Peyer's patch (tissue), 4 donors: ENCODE data around the gene RBPJ. TPM values are rescaled to one million over a fixed set of nuclear protein-coding genes. Genes with fewer than 3 reads are reported as not detected.

Experiments used
- DNase-seq, 3 donors: peaks; one replicate each; pipeline ENCODE4 v3.0.0-alpha.2; 2017 to 2019
- H3K27ac ChIP-seq, 4 donors: fragments of 200-600 bp; sonication (generic); one replicate each; pipeline ENCODE4 v1.5.1; 2016 to 2019
- H3K27me3 ChIP-seq, 2 donors: fragments of 200-600 bp; sonication (generic); one replicate each; pipeline ENCODE4 v1.5.1; 2019
- H3K36me3 ChIP-seq, 3 donors: fragments of 200-600 bp; sonication (generic); one replicate each; pipeline ENCODE4 v1.5.1; 2016 to 2019
- H3K4me1 ChIP-seq, 4 donors: fragments of 200-600 bp; sonication (generic); one replicate each; pipeline ENCODE4 v1.5.1; 2016 to 2019
- H3K4me3 ChIP-seq, 4 donors: fragments of 200-600 bp; sonication (generic); 1 replicate in 3 of 4; 2 replicates in 1 of 4; pipeline ENCODE4 v1.5.1; 2016 to 2019; ENCODE audit warnings: mild to moderate bottlenecking in 1 of 4
- H3K9me3 ChIP-seq, 4 donors: fragments of 200-600 bp; sonication (generic); one replicate each; pipeline ENCODE4 v1.5.1; 2016 to 2019; ENCODE audit warnings: mild to moderate bottlenecking in 1 of 4
- POLR2A ChIP-seq, 2 donors: fragments of 450-650 bp; IDR thresholded peaks; one replicate each; pipeline ENCODE4 v1.5.1; 2017; ENCODE audit warnings: antibody characterized with exemption in 2 of 2, mild to moderate bottlenecking in 2 of 2, moderate library complexity in 2 of 2
- total RNA-seq, 4 donors: library from RNA; depleted of rRNA; stranded (reverse); fragments of >200 nt; gene quantifications; one replicate each; pipeline ENCODE4 v1.1.0, GENCODE V29; 2016
- TF ChIP-seq, protein P1 (sequence below), 6 experiments: fragments of 450-650 bp in 4 of 6; fragments of 200-600 bp in 2 of 6; sonication (generic) in 1 of 6; IDR thresholded peaks; one replicate each; pipeline ENCODE4 v1.5.1; 2017 to 2019; ENCODE audit warnings: antibody characterized with exemption in 6 of 6, mild to moderate bottlenecking in 3 of 6, moderate library complexity in 1 of 6

The RBPJ gene
- total RNA-seq, 4 donors from 2014 or later, result 27.6 to 105 (median 42.8) TPM

DNA sequence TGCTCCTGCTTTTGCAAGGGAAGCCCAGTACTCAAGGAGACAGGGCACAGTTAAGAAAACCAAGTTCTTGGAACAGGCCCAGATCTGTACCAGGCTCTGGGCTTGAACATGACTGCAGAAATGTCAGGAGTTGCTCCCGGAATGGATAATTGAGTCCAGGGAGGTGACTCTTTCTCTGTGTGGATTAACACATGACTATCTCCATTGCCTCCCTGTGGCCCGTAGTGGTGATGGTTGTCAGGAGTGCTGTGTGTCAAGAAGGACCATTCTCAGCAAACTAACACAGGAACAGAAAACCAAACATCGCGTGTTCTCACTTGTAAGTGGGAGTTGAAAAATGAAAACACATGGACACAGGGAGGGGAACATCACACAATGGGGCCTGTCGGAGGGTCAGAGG lies 129.6 kb downstream of the RBPJ start:
- H3K4me1 ChIP-seq, result no peaks in the 10 kb centered on the region
- no peaks in the 10 kb centered on the region for H3K36me3 ChIP-seq
- H3K27ac ChIP-seq, result no peak overlapping the region
- H3K9me3 ChIP-seq, result no peaks in the 10 kb centered on the region
- H3K27me3 ChIP-seq, result no peaks in the 10 kb centered on the region
- H3K4me3 ChIP-seq, result no peak overlapping the region
- no peak for TF ChIP-seq POLR2A (IDR thresholded peaks at IDR 0.05)
- TF ChIP-seq, protein P1, sequence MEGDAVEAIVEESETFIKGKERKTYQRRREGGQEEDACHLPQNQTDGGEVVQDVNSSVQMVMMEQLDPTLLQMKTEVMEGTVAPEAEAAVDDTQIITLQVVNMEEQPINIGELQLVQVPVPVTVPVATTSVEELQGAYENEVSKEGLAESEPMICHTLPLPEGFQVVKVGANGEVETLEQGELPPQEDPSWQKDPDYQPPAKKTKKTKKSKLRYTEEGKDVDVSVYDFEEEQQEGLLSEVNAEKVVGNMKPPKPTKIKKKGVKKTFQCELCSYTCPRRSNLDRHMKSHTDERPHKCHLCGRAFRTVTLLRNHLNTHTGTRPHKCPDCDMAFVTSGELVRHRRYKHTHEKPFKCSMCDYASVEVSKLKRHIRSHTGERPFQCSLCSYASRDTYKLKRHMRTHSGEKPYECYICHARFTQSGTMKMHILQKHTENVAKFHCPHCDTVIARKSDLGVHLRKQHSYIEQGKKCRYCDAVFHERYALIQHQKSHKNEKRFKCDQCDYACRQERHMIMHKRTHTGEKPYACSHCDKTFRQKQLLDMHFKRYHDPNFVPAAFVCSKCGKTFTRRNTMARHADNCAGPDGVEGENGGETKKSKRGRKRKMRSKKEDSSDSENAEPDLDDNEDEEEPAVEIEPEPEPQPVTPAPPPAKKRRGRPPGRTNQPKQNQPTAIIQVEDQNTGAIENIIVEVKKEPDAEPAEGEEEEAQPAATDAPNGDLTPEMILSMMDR (IDR thresholded peaks at IDR 0.05), result no peak
- no peak for DNase-seq

DNA sequence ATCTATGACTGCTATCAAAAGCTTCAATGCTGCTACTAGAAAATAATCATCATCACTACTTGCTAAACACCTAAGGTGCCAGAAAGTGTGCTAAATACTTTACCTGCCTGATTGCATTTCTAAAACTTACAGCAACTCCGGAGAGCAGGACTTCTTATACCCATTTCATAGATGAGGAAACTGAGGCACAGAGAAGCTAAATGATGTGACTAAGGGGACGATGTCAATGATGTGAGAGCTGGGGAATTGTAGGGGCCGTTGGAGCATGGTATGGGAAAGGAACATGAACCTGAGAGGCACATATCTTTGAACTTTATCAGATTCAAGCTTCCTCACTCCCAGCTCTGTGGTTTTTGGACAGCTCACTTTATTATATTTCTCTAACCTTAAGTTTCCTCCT lies 130.8 kb downstream of the RBPJ start:
- Histone ChIP-seq H3K9me3 (no peaks in the 10 kb centered on the region), H3K36me3 (no peaks in the 10 kb centered on the region), H3K27ac (no peak overlapping the region), H3K4me1 (no peaks in the 10 kb centered on the region), H3K4me3 (no peak overlapping the region), H3K27me3 (no peaks in the 10 kb centered on the region)
- TF ChIP-seq, protein P1 (IDR thresholded peaks at IDR 0.05), result no peak
- no peak for TF ChIP-seq POLR2A (IDR thresholded peaks at IDR 0.05)
- DNase-seq, result no peak

DNA sequence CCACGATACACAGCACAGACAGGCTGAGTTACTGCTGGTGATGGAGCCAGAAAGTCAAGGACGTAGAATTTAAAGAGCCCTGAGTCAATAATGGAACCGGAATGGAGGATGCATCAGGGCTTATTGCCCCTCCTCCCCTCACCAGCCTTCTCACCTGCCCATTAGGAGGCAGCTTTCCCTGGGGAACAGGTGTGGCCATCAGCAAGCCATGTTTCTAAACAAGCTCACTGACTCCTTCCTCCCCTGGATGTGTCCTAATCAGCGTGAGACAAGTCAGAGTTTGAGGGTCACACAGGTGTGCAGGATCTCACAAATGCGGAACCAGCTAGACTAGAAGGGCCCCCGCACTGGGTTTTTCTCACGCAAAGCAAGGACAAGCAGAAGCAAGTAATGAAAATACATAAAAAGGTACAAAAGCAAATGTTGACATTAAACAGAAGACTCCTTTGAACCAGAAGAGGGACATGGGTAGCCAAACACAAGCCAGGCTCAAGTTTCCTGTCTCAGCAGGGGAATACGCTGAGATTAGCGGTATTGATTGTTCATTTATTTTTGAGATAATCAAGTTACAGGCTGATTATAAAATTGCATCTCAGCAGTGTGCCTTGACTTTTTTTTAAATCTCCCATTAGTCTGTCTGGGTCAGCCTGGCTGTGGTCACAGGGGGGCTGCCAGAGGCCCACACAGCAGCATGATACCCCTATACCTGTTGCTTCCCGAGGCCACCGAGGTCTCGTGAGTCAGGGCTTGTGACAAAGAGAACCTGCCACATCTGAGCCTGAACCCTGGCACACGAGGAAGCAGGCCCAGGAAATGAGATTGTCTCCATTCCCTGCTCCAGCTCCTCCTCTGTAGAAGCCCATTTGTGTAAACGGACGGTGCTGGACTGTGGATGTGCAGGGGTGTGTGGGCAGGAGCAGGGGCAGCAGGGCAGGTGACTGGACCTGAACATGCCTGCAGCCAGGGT lies 132.0 kb downstream of the RBPJ start:
- DNase-seq, result no peak
- no peak overlapping the region for H3K4me3 ChIP-seq

DNA sequence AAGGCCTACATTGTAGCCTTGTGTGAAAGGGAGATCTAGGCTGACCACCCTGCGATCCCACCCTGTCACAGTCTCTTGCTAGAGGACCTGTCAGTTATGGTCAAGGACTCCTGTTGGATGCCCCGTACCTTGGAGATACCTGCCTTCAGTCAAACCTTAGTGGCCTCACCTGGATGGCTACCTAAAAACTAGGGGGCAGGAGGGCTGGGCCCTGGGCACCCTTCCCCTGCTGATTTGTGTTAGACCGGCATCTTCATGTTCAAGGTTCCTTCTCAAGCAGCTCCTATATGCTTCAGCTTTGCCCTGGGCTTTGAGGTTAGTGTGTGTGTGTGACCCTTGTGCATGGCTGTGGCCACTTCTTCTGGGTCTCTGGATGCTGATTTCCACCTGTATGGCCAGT lies 134.1 kb downstream of the RBPJ start:
- Histone ChIP-seq H3K4me1 (no peaks in the 10 kb centered on the region), H3K27ac (no peak overlapping the region), H3K27me3 (no peaks in the 10 kb centered on the region), H3K9me3 (no peaks in the 10 kb centered on the region), H3K4me3 (no peak overlapping the region), H3K36me3 (no peaks in the 10 kb centered on the region)
- TF ChIP-seq, protein P1 (IDR thresholded peaks at IDR 0.05), result no peak
- no peak for TF ChIP-seq POLR2A (IDR thresholded peaks at IDR 0.05)
- no peak for DNase-seq

More for the DNA sequence above, 132.0 kb downstream of the RBPJ start:
- no peak overlapping the region for H3K27ac ChIP-seq
- H3K4me1 ChIP-seq, result no peaks in the 10 kb centered on the region
- H3K9me3 ChIP-seq, result no peaks in the 10 kb centered on the region
- no peaks in the 10 kb centered on the region for H3K36me3 ChIP-seq
- TF ChIP-seq POLR2A (IDR thresholded peaks at IDR 0.05), result no peak
- H3K27me3 ChIP-seq, result no peaks in the 10 kb centered on the region

DNA sequence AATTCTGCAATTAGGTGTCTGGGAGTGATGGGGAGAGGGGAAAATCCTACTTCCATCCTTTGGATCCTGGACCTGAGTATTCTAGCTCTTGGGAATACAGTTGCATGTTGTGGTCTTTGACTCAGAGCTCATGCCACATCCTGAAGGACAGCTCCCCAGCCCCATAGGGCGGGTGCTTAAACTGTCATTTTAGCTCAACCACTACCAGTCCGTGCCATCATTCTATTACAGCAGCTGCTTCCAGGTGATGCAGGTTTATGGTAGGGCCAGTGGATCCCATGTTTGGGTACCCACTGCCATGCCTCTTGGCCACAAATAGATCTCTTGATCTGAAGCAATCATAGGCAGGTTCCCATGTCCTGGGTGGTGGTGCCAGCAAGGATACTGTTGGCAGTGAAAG lies 134.8 kb downstream of the RBPJ start:
- H3K4me1 ChIP-seq, result no peaks in the 10 kb centered on the region
- H3K27ac ChIP-seq, result no peak overlapping the region
- no peaks in the 10 kb centered on the region for H3K9me3 ChIP-seq
- H3K27me3 ChIP-seq, result no peaks in the 10 kb centered on the region
- no peak for DNase-seq
- TF ChIP-seq, protein P1 (IDR thresholded peaks at IDR 0.05), result no peak
- TF ChIP-seq POLR2A (IDR thresholded peaks at IDR 0.05), result no peak
- no peaks in the 10 kb centered on the region for H3K36me3 ChIP-seq
- H3K4me3 ChIP-seq, result no peak overlapping the region

DNA sequence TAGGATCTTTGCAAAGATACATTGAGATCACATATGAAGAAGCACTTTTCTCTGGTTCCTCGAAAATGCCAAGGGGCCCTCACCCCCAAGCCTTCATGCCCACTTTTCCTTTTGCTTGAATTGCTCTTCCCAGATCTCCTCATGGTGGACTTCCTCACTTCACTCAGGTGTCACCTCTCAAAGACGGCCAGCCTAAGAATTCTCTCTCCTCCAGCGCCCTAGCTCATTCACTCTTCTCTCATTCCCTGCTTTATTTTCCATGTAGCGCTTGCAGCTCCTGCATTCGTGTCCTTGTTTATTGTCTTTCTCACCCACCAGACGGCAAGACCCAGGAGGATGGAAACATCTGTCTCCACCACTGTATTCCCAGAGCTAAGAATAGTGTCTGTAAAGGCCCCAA lies 136.6 kb downstream of the RBPJ start:
- Histone ChIP-seq H3K9me3 (no peaks in the 10 kb centered on the region), H3K27ac (no peak overlapping the region), H3K27me3 (no peaks in the 10 kb centered on the region), H3K4me3 (no peak overlapping the region), H3K36me3 (no peaks in the 10 kb centered on the region), H3K4me1 (no peaks in the 10 kb centered on the region)
- DNase-seq, result no peak
- TF ChIP-seq POLR2A (IDR thresholded peaks at IDR 0.05), result no peak
- TF ChIP-seq, protein P1 (IDR thresholded peaks at IDR 0.05), result no peak
